Stomach (tissue), 9 donors: ENCODE results near the gene BIN1. TPM values are rescaled to one million over a fixed set of nuclear protein-coding genes. Genes with fewer than 3 reads are reported as not detected.
A peak's percentile ranks its signal among the peaks of the same experiment; 100 is the strongest.

ENCODE experiments used
- DNase-seq, 2 donors: peaks; one replicate each; pipeline versions ENCODE4 v3.0.0 to v3.0.0-alpha.2; 2013 to 2019
- H3K27ac ChIP-seq, 5 donors: fragments of 200-600 bp in 4 of 5; sonication (generic) in 4 of 5; one replicate each; pipeline ENCODE4 v1.5.1; 2013 to 2019; ENCODE audit warnings: mild to moderate bottlenecking in 1 of 5, moderate library complexity in 1 of 5
- H3K27me3 ChIP-seq, 3 donors: fragments of 200-600 bp; sonication (generic); one replicate each; pipeline ENCODE4 v1.5.1; 2017 to 2019; ENCODE audit warnings: mixed run types in 1 of 3
- H3K36me3 ChIP-seq, 4 donors: fragments of 200-600 bp; sonication (generic); 1 replicate in 3 of 4; 2 replicates in 1 of 4; pipeline ENCODE4 v1.5.1; 2016 to 2019
- H3K4me1 ChIP-seq, 4 donors: fragments of 200-600 bp; sonication (generic); one replicate each; pipeline ENCODE4 v1.5.1; 2016 to 2019
- H3K4me3 ChIP-seq, 4 donors: fragments of 200-600 bp; sonication (generic) in 3 of 4; one replicate each; pipeline ENCODE4 v1.5.1; 2016 to 2019; ENCODE audit warnings: mild to moderate bottlenecking in 1 of 4
- H3K9me3 ChIP-seq, 4 donors: fragments of 200-600 bp; sonication (generic); one replicate each; pipeline ENCODE4 v1.5.1; 2016 to 2019
- EP300 ChIP-seq: sonication (generic); formaldehyde crosslinking; IDR thresholded peaks from one replicate; pipeline ENCODE4 v1.6.1; 2017; ENCODE audit warnings: antibody characterized with exemption
- POLR2A ChIP-seq, 4 donors: fragments of 450-650 bp; IDR thresholded peaks; one replicate each; pipeline ENCODE4 v1.6.1; 2016; ENCODE audit warnings: antibody characterized with exemption in 4 of 4, control low read depth in 2 of 4, mild to moderate bottlenecking in 1 of 4, moderate library complexity in 1 of 4
- POLR2AphosphoS5 ChIP-seq, 3 donors: sonication (generic); formaldehyde crosslinking; IDR thresholded peaks; one replicate each; pipeline ENCODE4 v1.6.1; 2016; ENCODE audit warnings: antibody characterized with exemption in 3 of 3
- WGBS, 5 donors: extraction: QIAGEN DNeasy Blood & Tissue Kit in 3 of 5; methylation state at CpG; one replicate each; pipeline versions ENCODE4 v1.1.5 to v1.1.7; 2013 to 2018; 5-methylcytosine and 5-hydroxymethylcytosine counted together
- intact Hi-C: fragments of 100-400 bp; cut with DNase I; formaldehyde crosslinking; loops from one replicate; pipeline ENCODE4 v1.15.1; 2023; ENCODE audit warnings: low total_unique reads
- polyA plus RNA-seq, 3 donors: library from polyadenylated mRNA; stranded (reverse); fragments of 200-250 nt; gene quantifications; one replicate each; pipeline ENCODE4 v1.2.3, GENCODE V29; 2013
- total RNA-seq, 5 donors: library from RNA; depleted of rRNA; stranded (reverse); fragments of >200 nt; gene quantifications; one replicate each; pipeline versions ENCODE4 v1.1.0 to v1.2.3, GENCODE V29; 2014 to 2016
- TF ChIP-seq, protein P1 (sequence below), 7 experiments: fragments of 450-650 bp in 4 of 7; fragments of 200-600 bp in 3 of 7; sonication (generic) in 3 of 7; IDR thresholded peaks; one replicate each; pipeline ENCODE4 v1.5.1; 2016 to 2019; ENCODE audit warnings: antibody characterized with exemption in 7 of 7, control low read depth in 2 of 7, mild to moderate bottlenecking in 1 of 7
- donor health status: healthy with polysubstance abuse.
- donor health status: Bipolar disorder and iron deficiency.
- donor health status: healthy.

The BIN1 gene
- total and polyA plus RNA-seq, 8 donors = 39.1 to 175 (median 47.8) TPM

GRCh38 chr2:127063701-127064590, 43.0 kb downstream of the BIN1 start:
- no peak for DNase-seq
- Histone ChIP-seq H3K4me1 (peaks cover 25 to 55% (median 36%) of the 10 kb centered on the region in 4 donors), H3K9me3 (no peaks in the 10 kb centered on the region), H3K27me3 (no peaks in the 10 kb centered on the region), H3K27ac (peak overlapping the region; percentile 49 to 82 (median 78)), H3K36me3 (peaks cover 32 to 59% (median 54%) of the 10 kb centered on the region in 4 donors), H3K4me3 (no peak overlapping the region)
- no peak for TF ChIP-seq EP300
- no peak for TF ChIP-seq POLR2AphosphoS5 (IDR thresholded peaks at IDR 0.05)
- TF ChIP-seq POLR2A (IDR thresholded peaks at IDR 0.05) = no peak
- TF ChIP-seq, protein P1, sequence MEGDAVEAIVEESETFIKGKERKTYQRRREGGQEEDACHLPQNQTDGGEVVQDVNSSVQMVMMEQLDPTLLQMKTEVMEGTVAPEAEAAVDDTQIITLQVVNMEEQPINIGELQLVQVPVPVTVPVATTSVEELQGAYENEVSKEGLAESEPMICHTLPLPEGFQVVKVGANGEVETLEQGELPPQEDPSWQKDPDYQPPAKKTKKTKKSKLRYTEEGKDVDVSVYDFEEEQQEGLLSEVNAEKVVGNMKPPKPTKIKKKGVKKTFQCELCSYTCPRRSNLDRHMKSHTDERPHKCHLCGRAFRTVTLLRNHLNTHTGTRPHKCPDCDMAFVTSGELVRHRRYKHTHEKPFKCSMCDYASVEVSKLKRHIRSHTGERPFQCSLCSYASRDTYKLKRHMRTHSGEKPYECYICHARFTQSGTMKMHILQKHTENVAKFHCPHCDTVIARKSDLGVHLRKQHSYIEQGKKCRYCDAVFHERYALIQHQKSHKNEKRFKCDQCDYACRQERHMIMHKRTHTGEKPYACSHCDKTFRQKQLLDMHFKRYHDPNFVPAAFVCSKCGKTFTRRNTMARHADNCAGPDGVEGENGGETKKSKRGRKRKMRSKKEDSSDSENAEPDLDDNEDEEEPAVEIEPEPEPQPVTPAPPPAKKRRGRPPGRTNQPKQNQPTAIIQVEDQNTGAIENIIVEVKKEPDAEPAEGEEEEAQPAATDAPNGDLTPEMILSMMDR (IDR thresholded peaks at IDR 0.05) = no peak
- WGBS, 5 donors = 88 to 95% (median 93%) methylated on average over 24 to 28 of the region's 28 CpGs
- intact Hi-C loops = no loop called here

DNA sequence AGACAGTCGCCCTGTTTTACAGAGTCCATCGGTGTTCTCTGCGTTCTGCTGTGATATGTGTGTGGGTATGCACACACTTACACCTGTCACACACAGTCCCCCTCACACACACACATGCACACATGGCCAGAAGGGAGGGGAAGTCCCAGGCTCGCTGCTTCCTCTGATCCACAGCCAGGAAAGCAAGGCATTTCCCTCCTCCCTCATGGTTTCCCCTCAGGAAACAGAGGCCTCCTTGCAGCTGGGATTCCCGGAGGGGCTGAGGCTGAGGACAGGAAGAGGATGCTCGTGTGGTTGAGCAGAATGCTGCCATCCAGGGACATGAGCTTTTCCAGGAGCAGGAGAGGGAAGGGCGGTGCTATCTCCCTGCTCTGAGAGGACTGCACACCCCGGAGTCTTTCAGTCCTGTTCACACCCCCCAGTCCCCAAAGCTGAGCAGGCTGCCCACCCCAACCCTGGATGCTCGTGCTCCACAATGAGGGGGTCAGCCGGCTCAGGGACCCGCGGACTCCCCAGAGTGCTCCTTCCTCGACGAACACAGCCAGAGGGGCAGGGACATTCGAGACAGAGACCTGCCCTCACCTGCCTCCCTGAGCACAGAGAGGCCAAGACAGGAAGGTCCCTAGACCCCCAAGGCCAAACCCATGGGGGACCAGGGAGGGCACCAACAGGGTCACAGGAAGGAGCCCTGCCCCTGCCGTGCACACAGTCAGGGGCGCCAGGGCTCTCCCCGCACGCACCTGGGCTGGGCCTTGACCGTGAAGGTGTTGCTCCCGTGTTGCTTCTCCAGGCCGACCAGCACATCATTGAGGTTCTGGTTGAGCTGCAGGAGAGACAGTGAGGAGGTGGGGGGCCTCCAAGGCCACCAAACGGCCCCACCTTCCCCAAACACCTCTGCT, 45.3 kb downstream of the BIN1 start:
- WGBS, 5 donors = 74 to 86% (median 81%) methylated on average over 16 to 23 of the region's 23 CpGs

DNA sequence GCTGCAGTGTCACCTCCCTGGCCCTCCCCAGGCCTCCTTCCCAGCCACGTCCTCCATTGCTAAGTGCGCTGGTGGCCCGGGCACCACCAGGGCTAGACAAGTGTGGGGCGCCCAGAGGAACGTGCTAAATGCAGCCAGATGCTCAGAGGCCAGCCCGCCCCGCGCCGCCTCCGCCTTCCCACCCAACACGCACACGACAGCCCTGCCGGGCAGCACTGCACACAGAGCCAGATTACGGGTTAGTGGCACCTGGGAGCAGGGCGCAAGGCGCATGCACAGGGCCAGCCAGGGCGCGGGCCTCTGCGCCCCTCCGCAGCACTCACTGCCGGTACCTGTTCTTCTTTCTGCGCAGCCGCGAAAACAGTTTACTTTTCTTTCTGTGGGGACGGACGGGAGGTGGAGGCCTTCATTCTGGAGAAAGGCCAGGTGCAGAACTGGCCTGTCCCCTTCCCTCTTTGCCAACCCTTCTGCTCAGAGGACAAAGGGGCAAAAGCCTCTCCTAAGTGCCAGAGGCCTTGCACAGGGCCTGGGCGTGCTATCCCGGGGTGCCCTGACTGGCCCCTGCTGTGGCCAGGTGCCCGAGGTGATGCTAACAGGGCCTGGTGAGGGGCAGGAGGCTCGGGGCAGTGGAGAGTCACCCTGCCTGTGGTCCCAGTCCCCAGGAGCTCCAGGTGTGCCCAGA, 46.5 kb downstream of the BIN1 start:
- TF ChIP-seq EP300 (no peak), POLR2AphosphoS5 (IDR thresholded peaks at IDR 0.05) (no peak), POLR2A (IDR thresholded peaks at IDR 0.05) (no peak)
- TF ChIP-seq, protein P1 (IDR thresholded peaks at IDR 0.05) = no peak
- intact Hi-C loops = no loop called here

More for the DNA sequence above, 45.3 kb downstream of the BIN1 start:
- intact Hi-C loops = no loop called here
- Histone ChIP-seq H3K4me1 (peaks cover 15 to 36% (median 22%) of the 10 kb centered on the region in 4 donors), H3K27me3 (no peaks in the 10 kb centered on the region), H3K4me3 (no peak overlapping the region), H3K27ac (no peak overlapping the region), H3K9me3 (no peaks in the 10 kb centered on the region), H3K36me3 (peaks cover 22 to 71% (median 70%) of the 10 kb centered on the region in 4 donors)
- peak in 1 of 2 donors; percentile 76 for DNase-seq
- TF ChIP-seq EP300 (peak; percentile 21), POLR2AphosphoS5 (IDR thresholded peaks at IDR 0.05) (peak in 2 of 3 donors; percentile 26 to 57), POLR2A (IDR thresholded peaks at IDR 0.05) (no peak)
- TF ChIP-seq, protein P1 (IDR thresholded peaks at IDR 0.05) = no peak

More for the DNA sequence above, 46.5 kb downstream of the BIN1 start:
- H3K27me3 ChIP-seq = no peaks in the 10 kb centered on the region
- WGBS, 5 donors = 93 to 97% (median 95%) methylated on average over 27 to 30 of the region's 30 CpGs
- no peak for DNase-seq
- H3K27ac ChIP-seq = no peak overlapping the region
- peaks cover 22 to 83% (median 81%) of the 10 kb centered on the region in 4 donors for H3K36me3 ChIP-seq
- no peak overlapping the region for H3K4me3 ChIP-seq
- H3K4me1 ChIP-seq = peaks cover 13 to 24% (median 15%) of the 10 kb centered on the region in 4 donors
- no peaks in the 10 kb centered on the region for H3K9me3 ChIP-seq
